Stromal cell of bone marrow (primary cell): ENCODE results near the gene GPI.

Source experiments
- DNase-seq: peaks from one replicate; pipeline ENCODE4 v3.0.0-alpha.2; 2012; ENCODE audit warnings: low read depth

GPI gene

DNA sequence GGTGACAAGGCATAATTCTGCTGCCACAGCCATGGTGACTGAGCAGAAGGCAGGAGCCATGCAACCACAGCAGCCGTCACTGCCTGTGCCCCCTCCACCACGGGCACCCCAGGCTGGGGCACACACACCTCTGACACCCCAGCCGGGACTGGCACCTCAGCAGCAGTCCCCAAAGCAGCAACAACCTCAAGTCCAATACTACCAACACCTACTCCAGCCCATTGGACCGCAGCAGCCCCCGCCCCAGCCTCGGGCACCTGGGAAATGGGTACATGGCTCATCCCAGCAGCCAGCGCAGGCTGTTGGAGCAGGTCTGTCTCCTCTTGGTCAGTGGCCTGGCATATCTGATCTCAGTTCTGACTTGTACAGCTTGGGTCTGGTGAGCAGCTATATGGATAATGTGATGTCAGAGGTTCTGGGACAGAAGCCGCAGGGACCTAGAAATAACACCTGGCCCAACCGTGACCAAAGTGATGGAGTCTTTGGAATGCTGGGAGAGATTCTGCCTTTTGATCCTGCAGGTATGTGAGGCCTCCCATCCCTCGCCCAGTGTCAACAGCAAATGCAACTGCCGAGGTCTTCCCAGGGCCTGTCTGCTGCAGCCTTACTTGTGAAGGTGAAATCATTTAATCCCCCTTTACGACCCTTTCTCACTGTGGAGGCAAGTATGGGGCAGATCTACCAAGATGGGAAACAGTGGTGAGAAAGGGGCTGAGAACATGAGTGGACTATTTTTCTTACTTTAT is 22.9 kb upstream of the GPI start:
- no peak for DNase-seq

DNA sequence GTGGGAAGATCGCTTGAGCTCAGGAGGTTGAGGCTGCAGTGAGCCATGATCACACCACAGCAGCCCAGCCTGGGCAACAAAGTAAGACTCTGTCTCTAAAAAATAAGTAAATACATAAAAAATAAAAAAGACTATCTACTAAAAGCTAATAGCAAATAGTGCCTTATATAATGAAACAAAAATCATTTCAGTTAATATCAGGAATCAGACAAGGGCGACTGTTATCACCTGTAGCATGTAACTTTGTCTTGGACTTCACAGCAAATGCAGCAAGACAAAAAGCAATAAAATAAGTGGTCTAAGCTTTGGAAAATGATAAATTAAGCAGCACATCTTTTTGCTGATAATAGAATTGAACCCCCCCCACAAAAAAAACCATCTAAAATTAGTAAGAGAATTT is 21.2 kb upstream of the GPI start:
- DNase-seq: no peak

DNA sequence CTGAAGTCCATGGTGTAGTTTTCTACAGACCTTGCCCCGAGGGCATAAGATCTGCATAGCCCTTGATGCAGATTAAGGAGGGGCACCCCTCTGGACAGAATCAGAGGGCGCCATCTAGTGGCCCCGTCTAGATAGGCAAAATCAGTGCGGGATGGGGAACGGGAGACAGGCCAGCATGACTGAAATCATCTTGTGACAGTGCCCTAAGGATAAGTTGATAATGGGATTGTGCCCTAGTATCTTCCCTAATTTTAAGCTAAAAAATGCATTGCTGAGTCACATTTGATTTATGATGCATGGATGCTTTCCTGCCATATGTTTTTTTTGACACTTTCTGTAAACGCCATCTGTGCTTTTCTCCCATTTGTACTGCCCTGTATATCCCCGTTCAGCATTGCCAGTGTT is 19.0 kb upstream of the GPI start:
- peak; percentile 52 for DNase-seq

DNA sequence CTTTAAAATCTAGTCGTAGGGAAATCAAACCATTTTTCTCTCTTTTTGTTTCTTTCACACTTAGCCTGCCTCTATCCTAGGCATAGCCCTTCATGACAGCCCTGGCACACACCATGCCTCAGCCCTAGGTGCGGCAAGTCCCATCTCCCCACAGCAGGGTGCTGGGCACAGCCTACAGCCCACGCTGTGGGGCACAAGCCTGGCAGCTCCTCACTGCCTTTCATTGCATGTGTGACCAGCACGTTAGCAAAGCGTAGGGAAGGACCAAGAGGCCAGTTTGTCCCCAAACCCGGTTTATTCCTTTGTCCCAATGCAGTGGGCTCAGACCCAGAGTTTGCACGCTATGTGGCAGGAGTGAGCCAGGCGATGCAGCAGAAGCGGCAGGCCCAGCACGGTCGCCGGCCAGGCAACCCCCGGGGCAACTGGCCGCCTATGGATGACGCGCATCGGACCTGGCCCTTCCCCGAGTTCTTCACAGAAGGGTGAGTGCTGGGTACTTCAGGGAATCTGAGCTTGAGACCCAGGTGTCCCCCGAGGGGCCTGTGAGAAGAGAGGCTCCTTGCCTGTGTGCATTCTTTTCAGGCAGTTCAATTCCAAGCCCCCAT is 17.3 kb upstream of the GPI start:
- DNase-seq: no peak

DNA sequence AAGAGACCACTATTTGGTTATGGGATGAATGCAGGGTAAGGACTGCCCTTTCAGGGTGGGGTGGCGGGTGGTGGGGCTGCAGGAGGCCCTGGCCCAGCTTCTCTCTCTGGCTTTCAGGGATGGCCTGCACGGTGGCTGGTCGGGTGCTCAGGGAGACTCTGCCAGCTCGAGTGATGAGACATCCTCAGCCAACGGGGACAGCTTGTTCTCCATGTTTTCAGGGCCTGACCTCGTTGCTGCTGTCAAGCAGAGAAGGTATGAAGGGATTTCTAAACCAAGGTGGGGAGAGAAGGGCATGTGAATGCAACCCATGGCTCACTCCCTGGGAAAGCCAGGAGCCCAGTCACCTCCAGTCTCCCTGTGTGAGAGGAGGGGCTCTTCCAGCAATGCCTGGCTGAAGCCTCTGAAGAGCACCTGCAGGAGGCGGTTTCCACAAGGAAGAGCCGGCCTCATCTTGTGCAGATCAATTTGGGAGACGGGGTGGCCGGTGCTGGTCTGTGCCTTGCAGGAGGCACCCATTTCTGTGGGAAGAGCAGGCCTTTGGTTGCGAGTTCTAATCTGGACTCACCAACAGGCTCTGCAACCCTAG is 16.0 kb upstream of the GPI start:
- no peak for DNase-seq

DNA sequence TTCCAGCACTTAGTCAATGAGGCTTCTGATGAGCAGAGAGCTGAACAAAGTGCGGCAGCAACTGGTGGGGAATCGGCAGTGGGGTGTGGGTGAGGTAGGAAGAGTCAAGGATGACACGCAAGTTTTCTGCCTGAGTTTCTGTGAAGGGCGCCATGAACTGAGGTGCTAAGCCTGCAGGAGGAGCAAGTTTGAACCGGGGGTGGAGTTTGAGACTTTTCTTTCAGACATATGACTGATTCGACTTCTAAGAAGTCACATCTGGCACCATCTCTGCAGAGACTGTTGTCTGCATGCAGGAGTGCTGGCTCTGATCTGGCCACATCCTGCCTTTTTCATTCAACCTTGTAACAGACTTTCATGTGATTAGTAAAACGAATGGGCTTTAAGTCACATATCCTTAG is 14.8 kb upstream of the GPI start:
- no peak for DNase-seq

DNA sequence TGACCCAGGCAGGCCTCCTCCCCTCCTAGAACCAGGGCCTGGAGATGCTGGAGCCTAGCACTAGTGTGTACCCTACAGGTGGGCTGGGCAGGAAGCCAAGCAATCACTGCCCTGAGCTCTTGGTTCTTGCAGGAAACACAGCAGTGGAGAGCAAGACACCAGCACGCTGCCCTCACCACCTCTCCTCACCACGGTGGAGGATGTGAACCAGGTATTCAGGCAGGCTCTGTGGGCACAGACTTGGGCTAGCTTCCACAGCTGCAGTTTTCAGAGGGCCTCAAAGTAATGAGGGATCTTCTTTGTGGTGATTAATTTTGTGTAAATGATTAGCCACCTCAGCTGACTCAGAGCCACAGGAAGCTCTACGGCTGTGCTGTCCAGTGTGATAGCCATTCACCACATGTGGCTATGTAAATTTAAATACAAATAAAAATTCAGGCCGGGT is 13.6 kb upstream of the GPI start:
- no peak for DNase-seq

DNA sequence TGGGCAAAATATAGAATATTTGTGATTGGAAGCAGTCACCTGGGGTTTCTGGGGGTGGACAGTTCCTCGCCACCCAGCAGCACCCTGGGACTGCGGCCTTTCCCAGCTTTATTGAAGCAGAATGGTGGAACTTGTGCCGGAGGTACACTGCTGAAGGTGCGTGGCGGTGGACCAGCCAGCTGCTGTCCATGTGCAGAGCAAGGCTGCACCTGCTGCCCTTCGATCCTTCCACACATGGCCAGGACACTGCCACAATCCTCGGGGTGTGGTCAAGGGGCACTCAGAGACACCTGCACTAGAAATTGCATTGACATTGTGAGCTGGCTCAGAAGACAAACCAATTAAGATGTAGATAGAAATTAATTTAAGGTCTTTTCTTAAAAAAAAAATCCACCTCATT is 11.4 kb upstream of the GPI start:
- no peak for DNase-seq

DNA sequence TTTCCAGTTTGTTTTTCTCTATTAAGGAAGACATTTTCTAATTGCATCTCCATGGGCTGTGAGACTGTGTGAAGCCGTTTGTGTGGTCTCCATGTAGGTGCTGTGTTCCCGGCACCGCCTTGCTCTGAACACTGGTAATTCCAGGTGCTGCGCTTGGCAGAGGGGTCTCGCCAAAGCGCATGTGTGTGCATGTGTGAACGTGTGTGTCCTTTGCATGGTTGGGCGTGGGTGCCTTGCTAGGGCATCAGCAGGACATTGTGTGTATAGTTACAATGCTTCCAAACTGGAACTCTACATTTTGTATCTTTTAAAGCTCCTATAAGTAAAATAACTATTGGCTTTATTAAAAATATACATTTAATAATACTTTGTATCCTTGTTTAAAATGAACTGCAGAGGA is 9.8 kb upstream of the GPI start:
- no peak for DNase-seq

DNA sequence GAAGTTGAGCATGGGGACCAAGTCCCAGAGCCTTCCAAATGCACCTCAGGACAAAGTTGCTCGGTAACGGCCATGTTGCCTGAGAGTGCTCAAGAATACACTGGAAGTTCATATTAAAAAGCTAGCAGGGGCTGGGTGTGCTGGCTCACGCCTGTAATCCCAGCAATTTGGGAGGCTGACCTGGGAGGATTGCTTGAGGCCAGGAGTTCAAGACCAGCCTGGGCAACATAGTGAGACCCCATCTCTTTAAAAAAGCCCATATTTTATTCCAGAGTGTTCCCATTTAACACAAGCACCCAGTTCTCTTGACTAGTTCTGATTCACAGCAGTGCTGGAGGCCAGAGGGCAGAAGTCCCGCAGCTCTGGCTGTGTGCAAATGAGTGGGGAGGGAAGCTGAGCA is 8.1 kb upstream of the GPI start:
- no peak for DNase-seq

DNA sequence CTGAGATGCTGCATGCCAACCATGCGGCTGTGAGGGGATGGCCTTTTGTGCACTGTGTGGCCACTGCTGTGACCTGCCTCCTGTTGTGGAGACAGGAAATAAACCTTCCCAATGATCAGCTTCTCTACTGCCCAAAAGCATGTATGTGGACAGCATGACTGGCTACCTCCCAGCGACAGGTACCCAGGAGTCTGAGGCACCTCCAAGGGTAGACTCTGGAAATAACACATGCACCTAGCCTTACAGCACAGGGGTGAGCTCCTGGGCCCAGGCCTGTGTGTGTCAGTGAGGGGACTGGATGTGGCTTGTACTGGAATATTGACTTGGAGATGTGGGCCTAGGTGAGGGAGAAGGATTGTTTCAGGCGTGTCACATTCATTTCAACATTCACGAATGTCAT is 7.6 kb upstream of the GPI start:
- no peak for DNase-seq

DNA sequence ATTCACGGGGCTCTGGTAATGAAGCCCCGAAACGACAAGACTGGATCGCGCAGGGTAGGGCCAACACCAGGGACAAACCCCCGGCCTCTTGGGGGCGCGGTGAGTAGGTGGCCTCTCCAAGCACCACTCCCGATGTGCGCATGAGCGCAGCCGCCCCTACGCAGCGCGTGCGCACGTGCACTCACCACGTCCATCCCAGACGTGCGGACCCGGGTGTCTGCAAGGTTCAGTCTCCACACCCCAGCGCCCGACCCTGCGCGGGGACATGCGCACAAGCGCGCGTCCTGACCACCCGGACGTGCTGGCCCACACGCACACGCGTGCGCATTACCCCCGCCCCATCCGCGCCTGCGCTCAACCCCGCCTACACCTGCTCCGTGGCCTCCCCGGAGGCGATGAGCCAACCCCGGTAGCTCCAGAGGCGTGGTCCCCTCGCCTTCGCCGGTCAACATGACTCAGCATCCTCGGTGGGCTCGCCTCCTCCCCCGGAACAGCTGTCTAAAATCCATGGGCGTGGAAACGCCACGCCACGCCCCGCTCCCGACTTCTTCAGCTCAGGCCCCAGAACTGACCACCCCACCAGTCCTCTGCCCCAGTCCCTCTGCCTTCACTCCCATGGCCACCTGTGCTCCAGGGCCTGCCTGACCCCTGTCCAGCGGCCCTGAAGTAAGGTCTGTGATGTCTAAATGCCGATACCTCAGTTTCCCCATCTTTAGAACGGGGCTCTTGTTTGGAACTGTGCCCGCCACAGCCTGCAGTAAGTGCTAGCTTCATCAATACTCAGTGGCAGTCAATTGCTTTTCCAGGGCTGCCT is 5.6 kb upstream of the GPI start:
- peak; percentile 79 for DNase-seq

DNA sequence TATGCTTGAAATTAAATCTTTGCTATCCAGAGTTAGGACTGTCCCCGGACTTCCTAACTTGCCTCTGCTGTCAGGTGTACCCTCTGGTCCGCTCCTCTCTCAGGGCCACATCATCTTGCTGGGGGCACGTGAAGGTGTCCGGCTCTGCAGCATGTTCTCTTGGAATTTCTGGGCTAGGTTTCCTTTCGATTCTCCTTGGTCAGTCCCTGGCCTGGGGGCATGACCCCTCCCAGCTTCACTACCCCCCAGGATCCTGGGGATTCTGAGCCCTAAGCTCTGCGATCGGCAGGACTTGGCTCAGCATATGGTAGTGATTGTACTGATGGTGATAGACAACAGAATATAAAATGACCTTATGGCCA is 5.1 kb upstream of the GPI start:
- DNase-seq: no peak

DNA sequence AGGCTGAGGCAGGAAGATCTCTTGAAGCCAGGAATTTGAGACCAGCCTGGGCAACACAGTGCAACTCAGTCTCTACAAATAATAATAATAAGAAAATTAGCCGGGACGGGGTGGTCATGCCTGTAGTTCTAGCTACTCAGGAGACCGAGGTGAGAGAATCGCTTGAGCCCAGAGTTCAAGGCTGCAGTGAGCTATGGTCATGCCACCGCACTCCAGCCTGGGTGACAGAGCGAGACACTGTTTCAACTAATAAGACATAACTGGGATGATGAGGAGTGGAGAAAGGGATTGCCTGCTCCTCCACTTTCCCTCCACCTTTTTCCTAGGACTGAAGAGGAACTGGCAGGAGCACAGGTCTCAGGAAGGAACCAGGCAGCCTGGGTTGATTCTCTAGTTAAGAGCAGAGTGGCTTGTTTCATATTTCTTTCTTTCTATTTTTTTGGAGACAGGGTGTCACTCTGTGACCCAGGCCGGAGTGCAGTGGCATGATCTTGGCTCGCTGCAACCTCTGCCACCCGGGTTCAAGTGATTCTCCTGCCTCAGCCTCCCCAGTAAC is 4.6 kb upstream of the GPI start:
- no peak for DNase-seq

DNA sequence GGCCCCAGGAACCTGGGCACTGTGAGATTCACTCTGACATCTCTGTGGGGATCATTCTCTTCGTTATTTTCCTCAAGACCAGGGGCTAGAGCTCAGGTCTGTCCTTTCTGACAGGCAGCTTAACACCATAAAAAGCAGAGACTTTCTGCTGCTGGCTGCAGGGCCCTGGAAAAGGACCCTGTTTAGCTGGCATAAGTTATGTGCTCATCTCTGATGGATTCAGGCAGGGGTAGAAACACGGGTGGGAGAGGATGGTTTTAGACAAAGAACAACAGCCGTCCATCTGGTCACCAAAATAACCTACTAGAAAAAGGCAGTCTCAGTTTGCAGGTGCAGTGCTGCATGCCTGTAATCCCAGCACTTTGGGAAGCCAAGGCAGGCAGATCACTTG is 2.3 kb upstream of the GPI start:
- no peak for DNase-seq

DNA sequence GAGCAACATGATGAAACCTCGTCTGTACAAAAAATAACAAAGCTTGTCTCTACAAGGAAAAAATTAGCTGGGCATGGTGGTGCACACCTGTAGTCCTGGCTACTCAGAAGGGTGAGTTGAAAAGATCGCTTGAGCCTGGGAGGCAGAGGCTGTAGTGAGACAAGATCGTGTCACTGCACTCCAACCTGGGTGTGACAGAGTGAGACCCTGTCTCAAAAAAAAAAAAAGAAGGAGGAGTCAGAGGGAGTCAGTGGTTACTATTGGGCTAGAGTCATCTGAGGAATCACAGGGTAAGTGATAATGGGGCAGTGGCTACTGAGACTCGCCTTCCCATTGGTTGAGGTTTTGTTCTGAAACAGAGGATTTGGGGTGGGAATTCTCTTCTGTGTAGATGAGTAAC is 1.9 kb upstream of the GPI start:
- DNase-seq: no peak

DNA sequence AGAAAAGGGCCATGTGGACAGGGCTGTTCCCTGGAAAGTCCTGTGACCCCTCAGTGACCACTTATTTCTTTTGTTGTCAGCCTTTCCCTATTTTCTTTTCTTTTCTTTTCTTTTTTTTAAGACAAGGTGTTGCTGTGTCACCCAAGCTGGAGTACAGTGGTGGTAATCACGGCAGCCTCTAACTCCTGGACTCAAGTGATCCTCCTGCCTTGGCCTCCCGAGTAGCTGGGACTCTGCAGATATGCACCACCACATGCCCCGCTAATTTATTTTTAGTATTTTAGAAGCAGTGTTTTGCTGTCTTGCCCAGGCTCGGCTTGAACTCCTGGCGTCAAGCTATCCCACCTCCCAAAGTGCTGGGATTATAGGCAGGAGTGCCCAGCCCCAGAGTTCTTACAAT is 1.1 kb upstream of the GPI start:
- DNase-seq: no peak

DNA sequence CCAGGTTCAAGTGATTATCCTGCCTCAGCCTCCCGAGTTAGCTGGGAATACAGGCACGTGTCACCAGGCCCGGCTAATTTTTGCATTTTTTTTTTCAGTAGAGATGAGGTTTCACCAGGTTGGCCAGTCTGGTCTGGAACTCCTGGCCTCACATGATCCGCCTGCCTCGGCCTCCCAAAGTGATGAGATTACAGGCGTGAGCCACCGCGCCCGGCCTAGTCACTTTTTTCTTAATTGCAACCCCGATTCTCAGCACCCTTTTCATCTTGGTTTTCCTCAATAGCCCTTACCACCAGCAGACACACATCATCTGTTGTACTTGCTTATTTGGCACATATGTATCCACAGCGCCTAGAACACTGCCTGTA is 550 bp upstream of the GPI start:
- DNase-seq: no peak

DNA sequence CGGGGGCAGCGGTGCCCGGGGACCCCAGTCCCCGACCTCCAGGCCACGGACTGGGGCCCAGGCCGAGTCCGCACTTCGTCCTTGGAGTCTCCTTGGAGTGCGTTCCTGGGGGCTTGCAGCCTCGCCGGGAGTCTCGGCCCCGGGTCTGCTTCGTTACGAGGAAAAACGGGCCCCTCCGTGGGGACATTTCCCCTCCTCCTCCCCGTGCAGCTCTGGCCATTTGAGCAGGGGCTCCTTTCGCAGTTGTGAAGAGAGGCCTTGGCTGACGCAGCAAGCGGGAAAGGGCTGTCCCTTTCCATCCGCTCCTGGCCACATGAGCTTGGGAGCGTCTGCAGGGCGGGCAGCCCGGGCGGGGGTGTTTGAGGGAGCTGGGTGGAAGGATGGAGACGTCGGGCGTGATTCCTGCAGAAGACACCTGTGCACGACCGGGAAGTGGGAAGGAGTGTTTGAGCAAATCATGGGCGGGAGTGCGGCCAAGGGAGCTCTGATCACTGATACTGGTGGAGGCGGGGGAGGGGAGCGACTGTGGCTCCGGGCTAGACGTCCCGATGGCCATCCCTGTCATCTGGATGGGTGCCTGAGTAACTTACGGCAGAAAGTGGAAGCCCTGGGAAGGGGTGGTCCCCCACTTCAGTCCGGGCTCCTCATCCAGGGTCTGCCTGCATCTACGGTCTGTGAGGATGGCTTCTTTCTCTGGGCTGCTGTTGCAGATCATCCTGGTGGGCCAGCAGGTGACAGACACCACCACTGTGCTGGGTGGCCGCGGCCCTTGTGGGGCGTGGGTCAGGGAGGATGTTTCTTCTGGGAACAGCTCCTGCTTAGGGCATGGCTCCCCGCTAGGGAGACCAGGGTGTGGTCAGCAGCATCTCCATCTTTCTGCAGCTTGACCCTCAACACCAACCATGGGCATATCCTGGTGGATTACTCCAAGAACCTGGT is 736 bp downstream of the GPI start:
- no peak for DNase-seq

DNA sequence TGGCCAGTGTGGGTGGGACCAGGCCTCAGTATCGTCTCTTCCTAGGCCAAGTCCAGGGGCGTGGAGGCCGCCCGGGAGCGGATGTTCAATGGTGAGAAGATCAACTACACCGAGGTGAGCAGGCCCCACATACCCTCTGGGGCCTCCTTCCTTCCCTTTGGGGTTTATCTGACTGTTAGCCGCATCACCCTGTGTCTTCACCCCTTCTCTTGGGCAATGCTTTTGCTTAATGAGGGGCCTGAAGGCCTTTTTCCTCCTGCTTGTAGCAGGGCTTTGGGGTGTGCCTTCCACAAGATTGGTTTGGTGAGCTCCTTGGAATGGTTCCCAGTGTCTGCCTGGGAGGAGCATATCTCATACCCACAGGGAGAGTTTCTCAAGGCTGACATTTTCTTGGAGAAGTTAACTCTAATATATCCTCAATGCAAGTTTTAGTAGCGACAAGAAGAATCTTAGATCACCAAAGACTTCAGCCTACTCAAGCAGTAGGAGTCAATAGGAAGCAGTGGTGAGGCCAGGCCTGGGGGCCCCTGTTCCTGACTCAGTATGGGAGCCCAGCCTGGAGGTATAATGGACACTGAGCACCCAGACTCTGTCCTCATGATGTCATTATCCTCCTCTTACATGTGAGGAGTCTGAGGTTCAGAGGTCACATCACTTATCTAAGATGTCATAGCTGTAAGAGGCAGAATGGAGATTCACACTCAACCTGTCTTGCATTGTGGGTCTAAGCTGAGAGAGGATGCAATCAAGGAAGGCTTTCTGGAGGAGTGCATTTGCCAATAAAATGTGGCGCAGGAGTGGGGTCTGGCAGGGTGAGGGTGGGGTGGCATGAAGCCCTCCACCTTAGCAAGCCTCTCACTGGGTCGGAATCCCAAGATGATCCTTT is 2.0 kb downstream of the GPI start:
- peak; percentile 63 for DNase-seq

DNA sequence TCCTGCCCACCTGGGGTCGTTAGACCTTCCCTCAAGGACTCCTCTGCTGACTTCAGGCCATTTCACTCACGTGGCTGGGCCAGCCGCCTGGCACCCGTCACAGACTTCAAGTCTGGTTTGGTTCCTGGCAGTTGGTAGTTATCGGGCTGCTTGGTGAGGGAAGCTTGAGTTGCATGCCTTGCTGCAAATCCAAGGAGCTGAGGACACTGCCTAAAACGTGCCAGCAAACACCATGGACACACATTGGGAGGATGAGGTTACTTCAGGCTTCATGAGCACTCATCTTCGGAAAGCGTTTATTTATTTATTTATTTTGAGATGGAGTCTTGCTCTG is 2.6 kb downstream of the GPI start:
- no peak for DNase-seq
